C4-2B (cell line): ENCODE data around the gene CDO1.

Experiments
- H3K27ac ChIP-seq: fragments of 450-650 bp; 2 replicates; pipeline ENCODE4 v1.5.1; 2017
- ZFX ChIP-seq: fragments of 450-650 bp; IDR thresholded peaks from 2 replicates; pipeline ENCODE4 v1.6.1; 2017
- TF ChIP-seq, protein P1 (sequence below): fragments of 450-650 bp; conservative IDR thresholded peaks from 2 replicates; pipeline ENCODE4 v1.5.1; 2017; ENCODE audit warnings: mild to moderate bottlenecking

CDO1 gene

DNA sequence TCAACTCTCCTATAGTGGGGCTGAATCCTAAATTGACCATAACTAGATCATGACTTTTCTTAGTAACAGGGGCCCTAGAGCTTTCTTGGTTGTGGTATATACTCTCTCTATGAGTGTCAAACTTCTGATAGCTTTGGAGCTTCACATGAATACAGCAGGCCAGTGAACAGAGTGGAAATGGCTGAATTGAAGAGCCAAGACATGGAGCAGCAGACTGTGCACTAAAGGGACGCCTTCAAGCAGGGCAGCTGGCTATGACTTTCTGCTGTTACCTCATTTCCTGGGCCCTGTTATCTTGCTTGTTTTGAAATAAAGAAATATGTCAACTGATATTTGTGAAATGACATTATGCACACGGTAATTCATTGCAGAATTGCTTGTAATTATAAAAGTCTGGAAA, 16.4 kb downstream of the CDO1 start:
- TF ChIP-seq, protein P1, sequence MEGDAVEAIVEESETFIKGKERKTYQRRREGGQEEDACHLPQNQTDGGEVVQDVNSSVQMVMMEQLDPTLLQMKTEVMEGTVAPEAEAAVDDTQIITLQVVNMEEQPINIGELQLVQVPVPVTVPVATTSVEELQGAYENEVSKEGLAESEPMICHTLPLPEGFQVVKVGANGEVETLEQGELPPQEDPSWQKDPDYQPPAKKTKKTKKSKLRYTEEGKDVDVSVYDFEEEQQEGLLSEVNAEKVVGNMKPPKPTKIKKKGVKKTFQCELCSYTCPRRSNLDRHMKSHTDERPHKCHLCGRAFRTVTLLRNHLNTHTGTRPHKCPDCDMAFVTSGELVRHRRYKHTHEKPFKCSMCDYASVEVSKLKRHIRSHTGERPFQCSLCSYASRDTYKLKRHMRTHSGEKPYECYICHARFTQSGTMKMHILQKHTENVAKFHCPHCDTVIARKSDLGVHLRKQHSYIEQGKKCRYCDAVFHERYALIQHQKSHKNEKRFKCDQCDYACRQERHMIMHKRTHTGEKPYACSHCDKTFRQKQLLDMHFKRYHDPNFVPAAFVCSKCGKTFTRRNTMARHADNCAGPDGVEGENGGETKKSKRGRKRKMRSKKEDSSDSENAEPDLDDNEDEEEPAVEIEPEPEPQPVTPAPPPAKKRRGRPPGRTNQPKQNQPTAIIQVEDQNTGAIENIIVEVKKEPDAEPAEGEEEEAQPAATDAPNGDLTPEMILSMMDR: no peak
- no peak for TF ChIP-seq ZFX
- H3K27ac ChIP-seq: peak overlapping the region; percentile 39; the same call in 1 of the 2 replicates

DNA sequence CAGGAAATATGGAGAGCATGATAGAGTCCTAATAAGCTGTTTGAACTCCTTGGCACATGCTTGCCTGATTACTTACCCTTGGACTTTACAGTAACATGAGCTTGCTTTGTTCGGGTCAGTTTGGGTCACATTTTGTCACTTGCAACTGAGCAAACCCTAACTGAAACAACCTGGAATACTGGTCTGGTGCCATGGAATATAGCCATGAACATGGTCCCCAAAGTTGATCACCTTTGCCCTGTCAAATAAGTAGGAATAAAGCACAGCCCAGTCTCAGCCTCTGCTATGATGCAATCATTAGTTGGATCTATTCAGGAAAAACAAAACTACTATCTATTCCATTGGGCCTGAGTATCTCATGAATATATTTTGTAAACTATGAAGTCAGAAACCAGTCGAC, 18.2 kb downstream of the CDO1 start:
- H3K27ac ChIP-seq: peak overlapping the region; percentile 72; the same call in 1 of the 2 replicates
- TF ChIP-seq, protein P1: no peak
- no peak for TF ChIP-seq ZFX

DNA sequence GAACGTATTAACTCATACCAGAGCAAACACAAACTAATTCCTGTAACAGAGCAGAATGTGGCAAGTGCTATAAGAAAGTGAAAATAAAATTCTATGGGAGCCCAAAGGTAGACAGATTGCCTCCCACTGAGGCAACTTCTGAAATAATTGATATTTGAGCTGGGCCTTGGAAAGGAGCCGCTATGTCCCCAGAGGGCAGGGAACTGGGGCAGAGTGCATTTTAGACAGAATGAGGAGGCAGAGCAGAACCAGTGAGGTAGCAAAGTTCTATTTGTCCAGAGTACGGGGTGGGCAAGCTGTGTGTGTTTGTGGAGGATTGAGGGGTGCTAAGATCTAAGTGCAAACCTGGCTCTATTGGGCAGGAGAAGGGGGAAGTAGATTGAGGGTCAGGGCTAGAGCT, 19.8 kb downstream of the CDO1 start:
- no peak for TF ChIP-seq ZFX
- TF ChIP-seq, protein P1: no peak
- H3K27ac ChIP-seq: peak overlapping the region; percentile 72; the same call in 1 of the 2 replicates

DNA sequence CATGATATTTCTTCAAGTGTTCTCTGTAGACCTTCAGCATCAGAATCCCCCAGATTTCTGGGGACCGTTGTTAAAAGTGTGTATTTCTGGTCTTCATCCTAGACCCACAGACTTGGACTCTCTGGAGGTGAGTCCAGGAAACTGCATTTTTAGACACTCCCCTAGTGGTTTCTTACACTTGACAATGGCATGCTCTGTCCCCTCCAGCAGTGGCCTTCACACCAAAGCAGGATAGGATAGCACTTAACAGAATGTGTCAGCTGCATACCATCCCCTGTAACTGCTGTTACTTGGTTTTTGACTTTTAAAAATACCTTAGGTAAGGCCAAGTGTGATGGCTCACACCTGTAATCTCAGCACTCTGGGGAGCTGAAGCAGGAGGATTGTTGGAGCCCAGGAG, 20.8 kb downstream of the CDO1 start:
- TF ChIP-seq, protein P1: no peak
- TF ChIP-seq ZFX: no peak
- no peak overlapping the region for H3K27ac ChIP-seq

DNA sequence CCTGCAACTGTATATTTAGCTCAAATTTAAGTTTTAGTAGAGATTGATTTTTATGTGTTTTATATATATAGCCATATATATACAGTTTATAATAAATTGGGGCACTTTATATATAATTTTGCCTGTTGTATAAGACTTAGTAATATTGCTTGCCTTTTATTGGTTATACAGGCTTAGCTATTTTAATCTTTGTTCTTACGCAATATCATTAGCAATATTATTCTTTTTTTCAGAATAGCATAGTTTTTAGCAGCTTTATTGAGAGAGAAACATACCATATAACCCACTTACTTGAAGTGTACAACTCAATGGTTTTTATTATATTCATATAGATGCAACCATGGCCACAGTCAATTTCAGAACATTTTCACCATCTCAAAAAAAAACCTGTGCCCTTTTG, 28.0 kb downstream of the CDO1 start:
- no peak for TF ChIP-seq ZFX
- TF ChIP-seq, protein P1: no peak
- no peak overlapping the region for H3K27ac ChIP-seq

DNA sequence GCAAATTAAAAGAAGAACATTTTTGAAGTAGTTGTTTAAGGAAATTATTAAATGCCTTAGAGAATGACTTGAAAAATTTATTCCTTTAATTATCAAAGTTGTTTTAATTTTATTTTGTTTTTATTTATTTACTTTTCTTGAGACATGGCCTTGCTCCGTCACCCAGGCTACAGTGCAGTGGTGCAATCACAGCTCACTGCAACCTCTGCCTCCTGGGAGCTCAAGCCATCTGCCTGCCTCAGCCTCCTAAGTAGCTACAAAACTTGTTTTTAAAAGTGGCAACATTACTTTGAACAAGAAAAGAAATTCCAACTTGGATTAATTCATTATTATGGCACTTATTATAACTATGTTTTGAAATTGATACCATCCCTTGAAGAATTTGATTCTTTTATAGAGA, 29.0 kb downstream of the CDO1 start:
- H3K27ac ChIP-seq: no peak overlapping the region
- no peak for TF ChIP-seq ZFX
- TF ChIP-seq, protein P1: no peak

DNA sequence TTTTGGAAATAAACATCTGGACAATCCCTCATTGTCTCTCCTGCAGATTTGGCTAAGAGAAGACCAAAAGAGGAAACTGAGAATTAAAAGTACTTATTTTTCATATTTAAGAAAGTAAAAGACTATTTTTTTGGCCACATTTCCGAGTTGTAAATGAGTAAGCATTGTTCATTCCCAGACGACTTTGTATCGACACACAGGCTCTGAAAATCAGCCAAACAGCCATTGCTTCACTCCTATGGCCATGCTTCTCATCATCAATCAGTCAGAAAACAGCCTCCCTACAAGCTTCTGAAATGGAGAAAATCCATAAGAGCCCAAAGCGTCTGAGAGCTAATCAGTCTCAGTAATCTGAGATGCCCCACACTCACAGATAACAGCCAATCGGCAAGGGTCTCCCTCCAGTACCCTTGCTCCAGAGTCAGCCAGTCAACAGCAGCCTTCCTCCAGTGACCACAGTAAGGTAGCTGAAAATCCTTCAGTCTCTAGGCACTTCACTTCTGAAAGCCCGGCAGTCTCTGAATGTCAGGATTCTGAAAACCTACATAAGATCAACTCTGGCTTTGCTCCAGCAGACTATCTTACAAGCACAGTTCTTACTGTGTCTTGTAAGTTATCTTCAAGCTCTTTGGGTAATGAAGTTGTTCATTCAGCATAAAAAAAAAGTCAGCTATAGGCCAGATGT, 30.9 kb downstream of the CDO1 start:
- TF ChIP-seq ZFX: no peak
- TF ChIP-seq, protein P1: no peak
- H3K27ac ChIP-seq: no peak overlapping the region
